Measurements from ENCODE around the gene HABP2. TPM values are rescaled to one million over a fixed set of nuclear protein-coding genes. Genes with fewer than 3 reads are reported as not detected.

HABP2 gene
- total RNA-seq, 6 experiments from 2014 or later: 162 to 705 (median 372) TPM

DNA sequence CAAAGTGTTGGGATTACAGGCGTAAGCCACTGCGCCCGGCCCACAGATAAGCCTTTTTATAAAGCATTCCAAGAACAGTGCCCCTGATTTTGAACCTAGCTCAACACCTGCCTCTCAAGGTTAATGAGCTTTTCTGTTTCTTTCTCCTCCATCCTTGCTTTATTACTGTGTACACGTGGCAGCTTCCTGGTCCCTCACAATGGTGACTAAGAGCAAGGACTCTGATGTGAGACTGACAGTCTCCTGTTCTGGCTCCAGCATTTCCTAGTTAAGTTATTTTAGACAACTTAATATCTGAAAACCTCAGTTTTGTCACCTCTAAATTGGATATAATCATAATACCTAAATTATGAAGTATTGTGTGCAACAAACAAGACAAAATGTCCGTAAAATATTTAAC lies 9.9 kb downstream of the HABP2 start:
- Histone ChIP-seq H3K4me1 (peaks cover 0 to 94% (median 36%) of the 10 kb centered on the region in 4 donors), H3K4me3 (peak overlapping the region in 1 of 3 donors; percentile 39), H3K27me3 (no peaks in the 10 kb centered on the region), H3K9me3 (no peaks in the 10 kb centered on the region), H3K36me3 (peaks cover 0 to 17% (median 3%) of the 10 kb centered on the region in 4 donors), H3K27ac (peak overlapping the region; percentile 57 to 82 (median 70))
- WGBS (ENCODE audit: insufficient coverage, low coverage, low lambda C conversion rate, missing lambda C conversion rate): 55% methylated on average over 5 of the region's 5 CpGs
- TF ChIP-seq, protein P1, sequence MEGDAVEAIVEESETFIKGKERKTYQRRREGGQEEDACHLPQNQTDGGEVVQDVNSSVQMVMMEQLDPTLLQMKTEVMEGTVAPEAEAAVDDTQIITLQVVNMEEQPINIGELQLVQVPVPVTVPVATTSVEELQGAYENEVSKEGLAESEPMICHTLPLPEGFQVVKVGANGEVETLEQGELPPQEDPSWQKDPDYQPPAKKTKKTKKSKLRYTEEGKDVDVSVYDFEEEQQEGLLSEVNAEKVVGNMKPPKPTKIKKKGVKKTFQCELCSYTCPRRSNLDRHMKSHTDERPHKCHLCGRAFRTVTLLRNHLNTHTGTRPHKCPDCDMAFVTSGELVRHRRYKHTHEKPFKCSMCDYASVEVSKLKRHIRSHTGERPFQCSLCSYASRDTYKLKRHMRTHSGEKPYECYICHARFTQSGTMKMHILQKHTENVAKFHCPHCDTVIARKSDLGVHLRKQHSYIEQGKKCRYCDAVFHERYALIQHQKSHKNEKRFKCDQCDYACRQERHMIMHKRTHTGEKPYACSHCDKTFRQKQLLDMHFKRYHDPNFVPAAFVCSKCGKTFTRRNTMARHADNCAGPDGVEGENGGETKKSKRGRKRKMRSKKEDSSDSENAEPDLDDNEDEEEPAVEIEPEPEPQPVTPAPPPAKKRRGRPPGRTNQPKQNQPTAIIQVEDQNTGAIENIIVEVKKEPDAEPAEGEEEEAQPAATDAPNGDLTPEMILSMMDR (IDR thresholded peaks at IDR 0.05): no peak
- TF ChIP-seq POLR2A (IDR thresholded peaks at IDR 0.05): no peak
- intact Hi-C loops (cut with DNase I): no loop called here
- ATAC-seq: peak in 1 of 4 donors; percentile 22
- DNase-seq: no peak

DNA sequence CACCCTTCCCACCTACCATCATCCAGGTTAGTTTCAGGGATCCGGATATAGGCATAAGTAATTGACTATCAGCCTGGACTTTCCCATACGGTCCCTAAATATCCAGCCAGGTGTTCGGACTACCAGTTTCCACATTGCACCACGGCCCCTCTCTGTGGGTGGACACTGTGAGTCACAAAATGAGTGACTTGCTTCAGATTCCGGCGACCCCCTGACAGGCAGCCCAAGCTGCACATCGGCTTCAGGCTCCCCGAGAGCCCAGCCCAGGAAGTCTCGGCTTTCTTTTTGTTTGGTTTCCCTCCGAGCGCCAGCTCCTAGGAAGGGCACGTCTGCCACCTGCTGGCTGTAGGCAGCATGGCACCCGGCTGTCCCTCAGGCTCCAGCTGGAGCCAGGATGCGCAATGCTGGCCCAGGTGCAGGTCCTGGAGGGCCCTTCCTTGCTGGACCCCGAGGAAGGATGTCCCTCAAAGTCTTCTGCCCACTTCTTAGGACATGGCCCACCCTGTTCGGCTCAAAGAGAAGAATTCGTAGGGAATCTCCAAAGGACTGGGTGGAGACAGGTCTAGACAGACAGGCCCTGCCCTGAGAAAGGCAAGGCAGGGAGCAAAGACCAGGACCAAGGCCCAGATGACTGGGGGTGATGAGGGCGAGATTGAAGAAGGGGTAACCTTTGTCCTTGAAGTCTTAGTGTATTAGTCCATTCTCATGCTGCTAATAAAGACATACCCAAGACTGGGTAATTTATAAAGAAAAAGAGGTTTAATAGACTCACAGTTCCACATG lies 10.6 kb downstream of the HABP2 start:
- no peaks in the 10 kb centered on the region for H3K27me3 ChIP-seq
- H3K36me3 ChIP-seq: peaks cover 0 to 24% (median 5%) of the 10 kb centered on the region in 4 donors
- TF ChIP-seq, protein P1 (IDR thresholded peaks at IDR 0.05): peak in 3 of 4 donors; percentile 97 to 100 (median 98)
- no peak for TF ChIP-seq POLR2A (IDR thresholded peaks at IDR 0.05)
- DNase-seq: peak; percentile 77 to 83 (median 80)
- WGBS (ENCODE audit: insufficient coverage, low coverage, low lambda C conversion rate, missing lambda C conversion rate): 2% methylated on average over 9 of the region's 18 CpGs
- ATAC-seq: peak; percentile 63 to 80 (median 72)
- peaks cover 0 to 92% (median 38%) of the 10 kb centered on the region in 4 donors for H3K4me1 ChIP-seq
- no peaks in the 10 kb centered on the region for H3K9me3 ChIP-seq
- H3K4me3 ChIP-seq: peak overlapping the region in 2 of 3 donors; percentile 17 to 39
- intact Hi-C loops (cut with DNase I): no loop called here
- peak overlapping the region; percentile 57 to 82 (median 70) for H3K27ac ChIP-seq

DNA sequence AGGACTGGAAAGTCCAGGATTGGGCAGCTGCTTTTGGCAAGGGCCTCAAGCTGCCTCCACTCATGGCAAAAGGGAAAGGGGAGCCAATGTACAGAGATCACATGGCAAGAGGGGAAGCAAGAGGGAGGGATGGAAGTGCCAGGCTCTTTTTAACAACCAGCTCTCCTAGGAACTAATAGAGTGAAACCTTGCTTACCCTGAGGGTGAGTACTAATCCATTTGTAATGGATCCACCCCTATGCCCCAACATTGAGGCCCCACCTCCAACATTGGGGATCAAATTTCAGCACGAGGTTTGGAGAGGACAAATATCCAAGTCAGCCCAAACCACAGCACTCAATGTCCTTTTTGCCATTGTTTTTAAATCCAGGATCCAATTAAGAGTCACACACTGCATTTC lies 12.5 kb downstream of the HABP2 start:
- Histone ChIP-seq H3K9me3 (no peaks in the 10 kb centered on the region), H3K27ac (peak overlapping the region in 1 of 3 donors; percentile 7), H3K27me3 (no peaks in the 10 kb centered on the region), H3K36me3 (peaks cover 0 to 35% (median 9%) of the 10 kb centered on the region in 4 donors), H3K4me3 (no peak overlapping the region), H3K4me1 (peaks cover 0 to 85% (median 28%) of the 10 kb centered on the region in 4 donors)
- DNase-seq: no peak
- intact Hi-C loops (cut with DNase I): no loop called here
- ATAC-seq: no peak
- 0% methylated on average over 1 of the region's 1 CpG for WGBS (ENCODE audit: insufficient coverage, low coverage, low lambda C conversion rate, missing lambda C conversion rate)
- TF ChIP-seq, protein P1 (IDR thresholded peaks at IDR 0.05): no peak
- TF ChIP-seq POLR2A (IDR thresholded peaks at IDR 0.05): no peak

DNA sequence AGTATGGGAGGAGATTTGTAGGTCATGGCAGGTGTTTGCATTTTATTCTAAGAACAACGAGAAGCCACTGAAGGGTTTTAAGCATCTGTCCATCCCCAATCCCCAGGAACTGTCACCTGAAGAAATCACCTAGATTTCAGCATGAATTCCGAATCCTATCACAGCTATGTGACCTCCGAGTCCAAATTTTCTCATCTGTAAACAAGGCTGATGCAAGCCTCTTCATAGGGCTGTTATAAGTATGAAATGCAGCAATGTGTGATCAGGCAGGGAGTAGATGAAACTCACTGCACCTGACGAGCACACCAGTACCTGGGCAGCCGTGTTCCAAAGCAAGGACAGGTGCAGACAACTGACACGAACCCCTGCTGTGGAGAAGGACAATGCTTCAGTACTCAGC lies 14.0 kb downstream of the HABP2 start:
- Histone ChIP-seq H3K4me1 (peaks cover 0 to 81% (median 22%) of the 10 kb centered on the region in 4 donors), H3K27ac (peak overlapping the region in 1 of 3 donors; percentile 25), H3K4me3 (no peak overlapping the region), H3K9me3 (no peaks in the 10 kb centered on the region), H3K36me3 (peaks cover 0 to 41% (median 11%) of the 10 kb centered on the region in 4 donors), H3K27me3 (no peaks in the 10 kb centered on the region)
- WGBS (ENCODE audit: insufficient coverage, low coverage, low lambda C conversion rate, missing lambda C conversion rate): 0% methylated on average over 6 of the region's 6 CpGs
- TF ChIP-seq, protein P1 (IDR thresholded peaks at IDR 0.05): no peak
- no peak for TF ChIP-seq POLR2A (IDR thresholded peaks at IDR 0.05)
- peak; percentile 25 to 61 (median 45) for ATAC-seq
- intact Hi-C loops (cut with DNase I): no loop called here
- no peak for DNase-seq
